ENCODE results near the gene GARIN3. TPM values are rescaled to one million over a fixed set of nuclear protein-coding genes. Genes with fewer than 3 reads are reported as not detected.

GARIN3 gene
- total RNA-seq, 1 donor from 2014 or later = not detected

DNA sequence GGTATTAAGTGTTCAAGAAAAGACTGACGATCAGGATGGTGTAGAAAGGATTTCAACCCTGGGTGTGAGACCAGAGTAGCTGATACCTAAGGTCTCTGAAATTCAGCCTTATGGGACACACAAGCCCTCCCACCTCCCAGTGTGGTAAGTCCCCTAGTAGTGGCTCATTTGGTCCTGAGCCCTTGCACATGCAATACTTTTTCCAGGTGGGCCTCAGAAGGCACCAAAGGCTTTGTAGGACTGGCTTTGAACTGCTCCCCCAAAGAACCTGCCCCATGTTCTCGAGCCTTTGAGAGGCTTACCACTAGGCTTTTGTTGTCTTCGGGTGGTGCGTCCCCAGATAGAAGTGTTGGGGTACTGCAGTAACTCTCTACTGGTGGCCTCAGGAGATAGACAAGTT, 803 bp downstream of the GARIN3 start:
- no peak for DNase-seq
- Mint-ChIP-seq H3K9me3 (peaks cover 5% of the 10 kb centered on the region), H3K4me1 (peaks cover 6% of the 10 kb centered on the region)

DNA sequence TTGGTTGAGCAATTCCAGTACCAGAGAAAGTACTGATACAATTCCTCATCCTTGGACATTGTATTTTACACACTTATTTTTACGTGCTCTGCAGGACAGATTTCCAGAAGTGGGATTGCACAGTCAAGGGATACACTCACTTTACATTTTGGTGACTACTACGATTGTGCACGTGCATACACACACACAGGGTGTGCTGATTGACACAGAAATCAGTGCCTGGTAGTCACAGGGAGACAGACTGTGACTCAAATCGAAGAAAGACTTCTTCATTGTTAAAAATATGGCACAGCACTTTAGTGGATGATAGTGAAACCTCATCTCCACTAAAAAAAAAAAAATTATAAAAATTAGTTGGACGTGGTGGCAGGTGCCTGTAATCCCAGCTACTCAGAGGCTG, 1.5 kb downstream of the GARIN3 start:
- no peak overlapping the region for H3K27ac Mint-ChIP-seq
- ATAC-seq (ENCODE audit: low read depth) (no peak), DNase-seq (no peak)
- ChIA-PET POLR2A (no interaction called here), CTCF (interaction anchor here (1.0 kb wide), 1 partner anchor 164 kb away, joined by 3 read pairs; no protein-coding TSS in a partner anchor)
- H3K4me1 Mint-ChIP-seq = peaks cover 6% of the 10 kb centered on the region
- H3K9me3 Mint-ChIP-seq = peaks cover under 1% of the 10 kb centered on the region
- TF ChIP-seq, protein P1, sequence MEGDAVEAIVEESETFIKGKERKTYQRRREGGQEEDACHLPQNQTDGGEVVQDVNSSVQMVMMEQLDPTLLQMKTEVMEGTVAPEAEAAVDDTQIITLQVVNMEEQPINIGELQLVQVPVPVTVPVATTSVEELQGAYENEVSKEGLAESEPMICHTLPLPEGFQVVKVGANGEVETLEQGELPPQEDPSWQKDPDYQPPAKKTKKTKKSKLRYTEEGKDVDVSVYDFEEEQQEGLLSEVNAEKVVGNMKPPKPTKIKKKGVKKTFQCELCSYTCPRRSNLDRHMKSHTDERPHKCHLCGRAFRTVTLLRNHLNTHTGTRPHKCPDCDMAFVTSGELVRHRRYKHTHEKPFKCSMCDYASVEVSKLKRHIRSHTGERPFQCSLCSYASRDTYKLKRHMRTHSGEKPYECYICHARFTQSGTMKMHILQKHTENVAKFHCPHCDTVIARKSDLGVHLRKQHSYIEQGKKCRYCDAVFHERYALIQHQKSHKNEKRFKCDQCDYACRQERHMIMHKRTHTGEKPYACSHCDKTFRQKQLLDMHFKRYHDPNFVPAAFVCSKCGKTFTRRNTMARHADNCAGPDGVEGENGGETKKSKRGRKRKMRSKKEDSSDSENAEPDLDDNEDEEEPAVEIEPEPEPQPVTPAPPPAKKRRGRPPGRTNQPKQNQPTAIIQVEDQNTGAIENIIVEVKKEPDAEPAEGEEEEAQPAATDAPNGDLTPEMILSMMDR (IDR thresholded peaks at IDR 0.05) = no peak
- no peaks in the 10 kb centered on the region for H3K27me3 Mint-ChIP-seq
- H3K4me3 Mint-ChIP-seq = no peak overlapping the region
- H3K36me3 Mint-ChIP-seq (ENCODE audit: low read depth) = no peaks in the 10 kb centered on the region
- intact Hi-C loops (cut with micrococcal nuclease) = no loop called here

More for the DNA sequence above, 803 bp downstream of the GARIN3 start:
- POLR2A ChIA-PET = no interaction called here
- Mint-ChIP-seq H3K27ac (no peak overlapping the region), H3K27me3 (no peaks in the 10 kb centered on the region), H3K4me3 (no peak overlapping the region), H3K36me3 (ENCODE audit: low read depth) (no peaks in the 10 kb centered on the region)
- CTCF ChIA-PET = interaction anchor here (1.0 kb wide), 1 partner anchor 163 kb away, joined by 3 read pairs; no protein-coding TSS in a partner anchor
- TF ChIP-seq, protein P1 (IDR thresholded peaks at IDR 0.05) = no peak
- intact Hi-C loops (cut with micrococcal nuclease) = no loop called here
- no peak for ATAC-seq (ENCODE audit: low read depth)

DNA sequence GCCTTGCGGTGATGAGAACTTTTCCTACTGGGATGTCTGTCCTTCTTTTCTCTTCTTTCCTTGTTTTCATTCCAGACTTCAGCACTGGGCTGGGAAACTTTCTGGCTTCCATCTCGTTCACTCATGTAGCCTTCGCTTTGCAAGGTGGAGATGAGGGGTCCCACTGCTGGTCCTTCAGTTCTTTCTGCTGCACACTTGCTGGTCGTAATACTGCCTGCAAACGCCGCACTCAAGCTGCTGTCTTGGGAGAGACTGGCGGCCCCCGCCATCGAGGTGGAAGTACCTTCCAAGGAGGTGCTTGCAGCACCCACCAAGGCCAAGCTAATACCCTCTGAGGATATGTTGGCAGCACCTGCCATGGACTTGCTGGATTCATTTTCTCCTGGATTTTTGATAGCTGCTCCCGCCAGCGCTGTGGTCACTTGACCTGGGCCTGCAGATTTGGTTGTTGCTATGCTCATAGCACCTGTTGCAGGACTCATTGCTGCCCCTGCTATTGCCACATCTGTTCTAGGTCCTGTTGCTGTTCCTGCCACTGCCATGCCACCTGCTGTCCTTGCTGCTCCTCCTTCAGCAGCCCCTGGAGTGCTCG, 3.0 kb downstream of the GARIN3 start:
- ATAC-seq (ENCODE audit: low read depth) (no peak), DNase-seq (no peak)
- intact Hi-C loops (cut with micrococcal nuclease) = no loop called here
- Mint-ChIP-seq H3K4me1 (peaks cover 6% of the 10 kb centered on the region), H3K27me3 (no peaks in the 10 kb centered on the region), H3K27ac (no peak overlapping the region), H3K4me3 (no peak overlapping the region), H3K9me3 (no peaks in the 10 kb centered on the region), H3K36me3 (ENCODE audit: low read depth) (no peaks in the 10 kb centered on the region)
- ChIA-PET CTCF (interaction anchor here (1.5 kb wide), 1 partner anchor 13 kb away, joined by 3 read pairs; no protein-coding TSS in a partner anchor), POLR2A (no interaction called here)
- TF ChIP-seq, protein P1 (IDR thresholded peaks at IDR 0.05) = no peak

DNA sequence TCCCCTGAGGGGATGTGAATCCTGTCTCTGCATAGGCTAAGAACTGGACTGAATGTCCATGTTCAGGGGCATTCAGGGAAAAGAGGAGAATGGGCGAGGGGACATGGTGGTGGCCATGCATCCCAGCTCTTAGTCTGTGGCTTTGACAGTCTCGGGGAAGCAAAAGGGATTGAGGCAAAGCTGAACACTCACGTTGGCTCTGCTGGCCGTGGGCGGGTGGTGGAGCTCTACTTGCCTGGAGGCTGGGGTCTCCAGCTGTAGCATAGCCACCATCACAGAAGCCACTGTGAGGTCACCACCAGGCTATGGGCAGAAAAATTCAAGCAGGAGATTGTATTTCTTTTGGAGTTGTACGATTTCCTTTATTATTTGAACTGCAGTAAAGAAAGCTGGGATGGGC, 4.1 kb downstream of the GARIN3 start:
- Mint-ChIP-seq H3K4me1 (no peaks in the 10 kb centered on the region), H3K4me3 (no peak overlapping the region), H3K27me3 (no peaks in the 10 kb centered on the region), H3K9me3 (no peaks in the 10 kb centered on the region), H3K36me3 (ENCODE audit: low read depth) (no peaks in the 10 kb centered on the region), H3K27ac (no peak overlapping the region)
- DNase-seq = no peak
- TF ChIP-seq, protein P1 (IDR thresholded peaks at IDR 0.05) = no peak
- no peak for ATAC-seq (ENCODE audit: low read depth)
- ChIA-PET CTCF (interaction anchor here (1.5 kb wide), 1 partner anchor 12 kb away, joined by 3 read pairs; no protein-coding TSS in a partner anchor), POLR2A (interaction anchor here (0.7 kb wide), 1 partner anchor 10 kb away, joined by 3 read pairs; no protein-coding TSS in a partner anchor)
- intact Hi-C loops (cut with micrococcal nuclease) = no loop called here

DNA sequence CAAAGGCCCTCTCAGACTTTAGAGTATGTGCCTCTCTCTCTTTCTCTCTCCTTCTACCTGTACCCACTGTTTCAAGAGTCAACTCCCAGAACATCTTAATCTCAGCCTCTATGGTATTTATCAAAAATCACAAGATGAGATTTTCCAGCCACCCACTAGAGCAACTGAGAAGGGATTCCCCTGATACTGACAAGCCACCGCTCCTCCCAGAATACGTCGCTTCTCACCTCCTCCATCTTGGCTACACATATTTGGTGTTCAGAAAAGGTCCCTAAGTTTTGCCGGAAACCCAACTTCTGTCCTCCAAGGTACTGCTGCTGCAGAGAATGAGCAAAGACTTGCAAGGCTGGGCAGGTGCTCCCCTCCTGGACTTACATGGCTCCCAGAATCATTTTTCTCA, 6.1 kb downstream of the GARIN3 start:
- no peak overlapping the region for H3K4me3 Mint-ChIP-seq
- intact Hi-C loops (cut with micrococcal nuclease) = no loop called here
- no peak overlapping the region for H3K27ac Mint-ChIP-seq
- TF ChIP-seq, protein P1 (IDR thresholded peaks at IDR 0.05) = no peak
- no peaks in the 10 kb centered on the region for H3K4me1 Mint-ChIP-seq
- DNase-seq = no peak
- no peaks in the 10 kb centered on the region for H3K36me3 Mint-ChIP-seq (ENCODE audit: low read depth)
- POLR2A ChIA-PET = no interaction called here
- no peaks in the 10 kb centered on the region for H3K9me3 Mint-ChIP-seq
- ATAC-seq (ENCODE audit: low read depth) = no peak
- CTCF ChIA-PET = interaction anchor here (1.0 kb wide), 1 partner anchor 11 kb away, joined by 3 read pairs; no protein-coding TSS in a partner anchor
- no peaks in the 10 kb centered on the region for H3K27me3 Mint-ChIP-seq
